ENCODE measurements around the gene NME7. TPM values are rescaled to one million over a fixed set of nuclear protein-coding genes. Genes with fewer than 3 reads are reported as not detected.

NME7 gene
- total RNA-seq, 1 experiment from 2014 or later = 21.8 TPM

- TF ChIP-seq, protein P1, sequence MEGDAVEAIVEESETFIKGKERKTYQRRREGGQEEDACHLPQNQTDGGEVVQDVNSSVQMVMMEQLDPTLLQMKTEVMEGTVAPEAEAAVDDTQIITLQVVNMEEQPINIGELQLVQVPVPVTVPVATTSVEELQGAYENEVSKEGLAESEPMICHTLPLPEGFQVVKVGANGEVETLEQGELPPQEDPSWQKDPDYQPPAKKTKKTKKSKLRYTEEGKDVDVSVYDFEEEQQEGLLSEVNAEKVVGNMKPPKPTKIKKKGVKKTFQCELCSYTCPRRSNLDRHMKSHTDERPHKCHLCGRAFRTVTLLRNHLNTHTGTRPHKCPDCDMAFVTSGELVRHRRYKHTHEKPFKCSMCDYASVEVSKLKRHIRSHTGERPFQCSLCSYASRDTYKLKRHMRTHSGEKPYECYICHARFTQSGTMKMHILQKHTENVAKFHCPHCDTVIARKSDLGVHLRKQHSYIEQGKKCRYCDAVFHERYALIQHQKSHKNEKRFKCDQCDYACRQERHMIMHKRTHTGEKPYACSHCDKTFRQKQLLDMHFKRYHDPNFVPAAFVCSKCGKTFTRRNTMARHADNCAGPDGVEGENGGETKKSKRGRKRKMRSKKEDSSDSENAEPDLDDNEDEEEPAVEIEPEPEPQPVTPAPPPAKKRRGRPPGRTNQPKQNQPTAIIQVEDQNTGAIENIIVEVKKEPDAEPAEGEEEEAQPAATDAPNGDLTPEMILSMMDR (IDR thresholded peaks at IDR 0.05 in 2 of 3, conservative IDR thresholded peaks at IDR 0.05 in 1 of 3; ENCODE audit: borderline replicate concordance in 1 of 3, insufficient read depth in 1 of 3, low read depth in 2 of 3, low read length in 2 of 3) = no peak
Observed at GRCh38 chr1:169163059-169163458, 204.5 kb downstream of the NME7 start (continued).

DNA sequence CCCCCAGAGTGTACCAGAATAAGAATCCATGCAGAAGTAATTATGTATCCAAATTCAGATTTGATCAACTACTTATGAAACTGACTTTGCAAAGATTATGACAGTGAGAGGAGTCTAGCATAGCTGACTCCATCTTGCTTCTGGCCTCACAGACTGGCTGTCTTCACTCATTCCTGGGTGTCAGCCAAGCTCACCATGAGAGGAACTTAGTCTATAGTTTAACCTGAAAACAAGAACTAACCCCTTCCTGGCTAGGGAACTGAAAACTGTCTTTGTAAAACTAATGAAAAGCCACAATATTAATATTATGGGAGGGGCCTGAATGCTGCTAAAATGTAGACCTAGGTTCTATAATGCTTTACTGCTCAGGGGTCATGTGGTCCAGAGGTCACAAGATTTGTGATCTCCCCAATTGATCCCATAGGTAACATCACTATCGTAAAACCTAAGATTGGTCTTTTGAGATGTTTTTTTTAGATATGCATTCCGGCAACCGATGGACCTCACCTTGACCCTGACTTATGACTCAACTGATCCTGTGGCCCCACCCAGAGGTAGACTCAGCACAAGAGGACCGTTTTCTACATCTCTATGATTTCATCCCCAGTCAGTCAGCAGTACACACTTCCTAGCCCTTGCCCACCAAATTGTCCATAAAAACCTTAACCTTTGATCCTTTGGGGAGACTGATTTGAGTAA lies 206.0 kb downstream of the NME7 start:
- Histone ChIP-seq H3K4me3 (replicated peaks in 1 of 2; ENCODE audit: low read depth in 1 of 2, low read length in 2 of 2) (no peak overlapping the region), H3K36me3 (ENCODE audit: control insufficient read depth in 1 of 2, insufficient read depth in 2 of 2, low read length in 2 of 2) (no peaks in the 10 kb centered on the region), H4K20me1 (ENCODE audit: insufficient read depth) (no peaks in the 10 kb centered on the region), H3K4me1 (ENCODE audit: control insufficient read depth in 1 of 2, insufficient read depth in 2 of 2, low read length in 2 of 2) (peaks cover 16 to 31% of the 10 kb centered on the region in 2 experiments), H3K9me3 (ENCODE audit: control insufficient read depth in 1 of 2, insufficient read depth in 1 of 2, low read depth in 1 of 2, low read length in 2 of 2) (no peaks in the 10 kb centered on the region), H2AFZ (ENCODE audit: low read depth, low read length, poor library complexity, severe bottlenecking) (no peak overlapping the region), H3K9me2 (ENCODE audit: insufficient read depth) (no peaks in the 10 kb centered on the region), H3K27ac (ENCODE audit: low read depth, low read length) (no peak overlapping the region), H3K27me3 (ENCODE audit: insufficient read depth, low read length) (no peaks in the 10 kb centered on the region), H3K79me2 (ENCODE audit: insufficient read depth, low read length) (no peaks in the 10 kb centered on the region), H3K4me2 (ENCODE audit: low read length) (peak overlapping the region; percentile 51), H3K9ac (ENCODE audit: low read length) (no peak overlapping the region)
- DNase-seq (ENCODE audit: low read depth, low spot score) = peak; percentile 19
- intact Hi-C loops (cut with micrococcal nuclease) = no loop called here
- no TSS peak for BruUV-seq (replicated peaks)
- ChIA-PET RAD21 (ENCODE audit: low non-redundant PET in 1 of 2, low total read pairs in 2 of 2, uncharacterized antibody in 2 of 2, unreplicated experiment in 2 of 2) (no interaction called here), CTCF (interaction anchor here (1.5 kb wide), 1 partner anchor 187 kb away, joined by 3 read pairs; no protein-coding TSS in a partner anchor), POLR2A (no interaction called here)
- peak; percentile 70 for ATAC-seq
- TF ChIP-seq RAD21 (IDR thresholded peaks at IDR 0.05; ENCODE audit: low read depth) (peak; percentile 48; the same call in 1 of the 2 replicates), SP1 (IDR thresholded peaks at IDR 0.05; ENCODE audit: low read depth) (no peak), FOSL1 (IDR thresholded peaks at IDR 0.05; ENCODE audit: low read depth) (peak; percentile 43; the same call in 1 of the 2 replicates), ZBTB33 (IDR thresholded peaks at IDR 0.05; ENCODE audit: extremely low read depth, insufficient replicate concordance, low read length) (no peak), EGR1 (IDR thresholded peaks at IDR 0.05; ENCODE audit: low read depth) (no peak), REST (IDR thresholded peaks at IDR 0.05; ENCODE audit: low read depth) (no peak), SIN3A (IDR thresholded peaks at IDR 0.05; ENCODE audit: low read depth) (no peak), CBX3 (IDR thresholded peaks at IDR 0.05; ENCODE audit: low read depth) (no peak), TCF7L2 (IDR thresholded peaks at IDR 0.05; ENCODE audit: borderline replicate concordance, extremely low read depth, insufficient read depth, insufficient read length) (peak; percentile 6), EZH2 (IDR thresholded peaks at IDR 0.05) (no peak), JUND (IDR thresholded peaks at IDR 0.05) (peak; percentile 37; the same call in 1 of the 2 replicates), ELF1 (IDR thresholded peaks at IDR 0.05; ENCODE audit: borderline replicate concordance, low read depth) (no peak)
